DND-41 (cell line): ENCODE results near the gene LASP1NB.

Source experiments
- ATAC-seq: fragments of 200-7000 bp; cut with Tn5 transposase; 3 replicates; pipeline ENCODE4 v1.9.1; 2021; ENCODE audit warnings: low read depth; ENCODE audit not compliant: insufficient read depth
- DNase-seq: peaks from one replicate; pipeline ENCODE4 v3.0.0-alpha.2; 2020
- H2AFZ ChIP-seq: 2 replicates; pipeline ENCODE4 v1.6.0; 2012; ENCODE audit warnings: low read depth, low read length
- H3K27ac ChIP-seq: 2 replicates; pipeline ENCODE4 v1.5.1; 2012; ENCODE audit warnings: low read length, inconsistent platforms
- H3K27me3 ChIP-seq: fragments of 200-600 bp; sonication (generic); 2 replicates; pipeline ENCODE4 v1.6.0; 2012; ENCODE audit warnings: low read length, mild to moderate bottlenecking, inconsistent platforms; ENCODE audit not compliant: insufficient read depth, poor library complexity
- H3K36me3 ChIP-seq: 2 replicates; pipeline ENCODE4 v1.5.1; 2012; ENCODE audit warnings: low read length, inconsistent platforms; ENCODE audit not compliant: insufficient read depth
- H3K4me1 ChIP-seq: 2 replicates; pipeline ENCODE4 v1.5.1; 2012; ENCODE audit warnings: mild to moderate bottlenecking, low read length; ENCODE audit not compliant: insufficient read depth
- H3K4me2 ChIP-seq: 2 replicates; pipeline ENCODE4 v1.6.0; 2012; ENCODE audit warnings: mild to moderate bottlenecking, moderate library complexity, low read length, inconsistent platforms; ENCODE audit not compliant: insufficient read depth
- H3K4me3 ChIP-seq, 2 experiments: fragments of 200-600 bp in 1 of 2; shearing (Covaris generic) in 1 of 2; 2 replicates each; pipeline ENCODE4 v1.5.1; 2012 to 2016; ENCODE audit warnings: inconsistent platforms in 2 of 2, low read length in 2 of 2, mild to moderate bottlenecking in 2 of 2, low read depth in 1 of 2, moderate library complexity in 1 of 2
- H3K79me2 ChIP-seq: 2 replicates; pipeline ENCODE4 v1.6.0; 2012; ENCODE audit warnings: low read length, inconsistent platforms; ENCODE audit not compliant: insufficient read depth
- H3K9ac ChIP-seq: 2 replicates; pipeline ENCODE4 v1.6.0; 2012; ENCODE audit warnings: low read depth, mild to moderate bottlenecking, inconsistent platforms, low read length, moderate library complexity
- H3K9me3 ChIP-seq: 2 replicates; pipeline ENCODE4 v1.5.1; 2012; ENCODE audit warnings: low read length, moderate library complexity, mild to moderate bottlenecking, inconsistent platforms; ENCODE audit not compliant: insufficient read depth, severe bottlenecking
- H4K20me1 ChIP-seq: 2 replicates; pipeline ENCODE4 v1.6.0; 2012; ENCODE audit warnings: low read length; ENCODE audit not compliant: insufficient read depth
- CTCF ChIP-seq: IDR thresholded peaks from 2 replicates; pipeline ENCODE4 v1.5.1; 2012; ENCODE audit warnings: borderline replicate concordance, low read length, moderate library complexity, mild to moderate bottlenecking; ENCODE audit not compliant: poor library complexity, severe bottlenecking; ENCODE audit errors: extremely low read depth
- EZH2 ChIP-seq: IDR thresholded peaks from 3 replicates; pipeline ENCODE4 v1.6.1; 2012; ENCODE audit warnings: borderline replicate concordance, low read depth, mild to moderate bottlenecking, moderate library complexity, low read length, inconsistent platforms; ENCODE audit not compliant: severe bottlenecking

Gene LASP1NB

DNA sequence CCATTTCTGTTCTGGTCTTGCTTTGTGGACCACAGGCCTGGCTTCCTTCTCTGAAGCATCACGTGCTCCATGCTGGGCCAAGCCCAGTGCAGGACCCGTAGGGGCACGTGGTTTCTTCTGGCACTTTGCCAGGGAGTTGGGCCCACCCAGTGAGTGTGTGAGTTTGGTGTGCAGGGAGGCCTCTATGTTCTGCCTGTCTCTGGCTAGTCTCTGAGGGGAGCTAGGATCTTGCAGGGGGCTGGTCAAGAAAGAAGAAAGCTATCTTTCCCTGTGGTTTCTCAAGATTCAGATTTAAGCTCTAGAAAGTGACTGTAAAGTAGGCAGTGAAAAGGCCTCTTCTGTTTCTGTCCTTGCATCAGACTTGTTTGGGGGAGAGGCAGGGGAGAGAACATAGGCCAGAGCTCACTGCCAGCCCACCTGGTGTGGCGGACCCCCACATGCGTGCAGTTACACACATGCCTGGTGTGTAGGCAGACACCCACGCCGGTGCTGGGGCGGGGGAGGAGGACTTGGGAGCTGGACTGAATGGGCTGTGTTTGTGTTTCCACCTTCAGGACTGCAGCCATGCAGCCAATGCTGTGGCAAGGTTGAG lies 43.7 kb upstream of the LASP1NB start:
- ATAC-seq (no peak), DNase-seq (no peak)
- Histone ChIP-seq H3K27me3 (no peaks in the 10 kb centered on the region), H3K79me2 (peaks cover 90% of the 10 kb centered on the region), H3K4me2 (no peak overlapping the region), H3K4me1 (peaks cover 15% of the 10 kb centered on the region), H3K9ac (no peak overlapping the region), H2AFZ (no peak overlapping the region), H3K27ac (no peak overlapping the region), H3K9me3 (no peaks in the 10 kb centered on the region), H3K4me3 (no peak overlapping the region), H3K36me3 (peaks cover 87% of the 10 kb centered on the region), H4K20me1 (peaks cover 74% of the 10 kb centered on the region)
- no peak for TF ChIP-seq CTCF
- no peak for TF ChIP-seq EZH2

- no peaks in the 10 kb centered on the region for H3K9me3 ChIP-seq
- DNase-seq (no peak), ATAC-seq (no peak)
- peaks cover 92% of the 10 kb centered on the region for H3K36me3 ChIP-seq
- H4K20me1 ChIP-seq: peaks cover 74% of the 10 kb centered on the region
- H3K27me3 ChIP-seq: no peaks in the 10 kb centered on the region
- no peak overlapping the region for H2AFZ ChIP-seq
- no peak overlapping the region for H3K4me2 ChIP-seq
- peaks cover 4% of the 10 kb centered on the region for H3K4me1 ChIP-seq
- H3K4me3 ChIP-seq: no peak overlapping the region
- H3K27ac ChIP-seq: no peak overlapping the region
- no peak for TF ChIP-seq EZH2
- no peak for TF ChIP-seq CTCF
- H3K79me2 ChIP-seq: peaks cover 90% of the 10 kb centered on the region
- H3K9ac ChIP-seq: no peak overlapping the region
Measured at GRCh38 chr17:38882870-38883269, 42.5 kb upstream of the LASP1NB start.

DNA sequence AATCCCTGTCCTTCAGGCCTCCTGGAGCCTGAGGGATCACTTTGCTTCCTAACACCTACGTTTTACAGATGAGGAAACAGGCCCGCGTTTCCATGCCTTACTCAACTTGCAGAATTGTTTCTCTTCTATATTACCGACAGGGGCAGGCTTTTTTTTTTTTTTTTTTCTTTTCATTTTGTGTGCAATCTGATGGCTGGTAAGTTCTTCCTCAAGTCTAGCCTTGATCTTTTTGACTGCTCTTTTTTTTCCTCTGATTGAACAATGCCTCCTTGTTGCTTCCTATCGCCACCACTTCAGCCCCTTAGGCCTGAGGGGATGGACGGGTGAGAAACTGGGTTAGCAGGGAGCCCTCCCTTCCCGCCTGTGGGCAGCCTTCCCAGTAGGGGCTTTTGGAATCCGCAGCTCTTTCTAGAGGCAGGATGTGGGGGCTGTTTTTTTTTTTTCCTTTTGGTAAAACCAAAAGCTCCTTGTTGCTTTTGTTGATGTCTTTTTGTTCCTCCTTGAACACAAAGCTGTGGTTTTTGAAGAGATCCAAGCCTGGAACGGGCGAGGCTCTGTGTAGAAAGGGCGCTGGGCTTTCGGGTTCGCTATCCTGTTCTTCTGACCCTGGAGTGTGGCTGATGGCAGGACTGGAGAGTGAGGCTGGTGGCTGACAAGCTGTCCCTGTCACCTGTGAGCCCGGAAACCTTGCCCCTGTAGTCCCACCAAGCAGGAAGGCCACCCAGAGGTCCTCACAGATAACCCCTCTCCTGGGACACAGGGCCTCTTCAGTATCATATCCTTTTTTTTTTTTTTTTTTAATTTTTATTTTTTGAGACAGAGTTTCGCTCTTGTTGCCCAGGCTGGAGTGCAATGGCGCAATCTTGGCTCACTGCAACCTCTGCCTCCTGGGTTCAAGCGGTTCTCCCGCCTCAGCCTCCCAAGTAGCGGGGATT lies 41.6 kb upstream of the LASP1NB start:
- Histone ChIP-seq H3K27ac (no peak overlapping the region), H3K9me3 (no peaks in the 10 kb centered on the region), H3K4me3 (no peak overlapping the region), H3K4me2 (no peak overlapping the region), H3K4me1 (no peaks in the 10 kb centered on the region), H3K9ac (no peak overlapping the region), H3K27me3 (no peaks in the 10 kb centered on the region), H4K20me1 (peaks cover 73% of the 10 kb centered on the region), H2AFZ (no peak overlapping the region), H3K79me2 (peaks cover 89% of the 10 kb centered on the region), H3K36me3 (peaks cover 90% of the 10 kb centered on the region)
- TF ChIP-seq EZH2: no peak
- TF ChIP-seq CTCF: no peak
- DNase-seq: no peak
- ATAC-seq: peak; percentile 51
